Keratinocyte (primary cell): Measurements from ENCODE around the gene NPAS3. TPM values are rescaled to one million over a fixed set of nuclear protein-coding genes. Genes with fewer than 3 reads are reported as not detected.

Experiments
- DNase-seq: peaks from one replicate; pipeline ENCODE4 v3.0.0-alpha.2; 2011; ENCODE audit warnings: low read depth, missing footprints, low spot score
- FAIRE-seq: peaks from 2 replicates; lab custom pipeline; 2011; peaks lifted over from hg19 to GRCh38; lab: Jason Lieb, UNC
- H2AFZ ChIP-seq: 2 replicates; pipeline ENCODE4 v1.6.0; 2012; ENCODE audit warnings: low read length, control low read depth, inconsistent platforms; ENCODE audit not compliant: control insufficient read depth
- H3K27ac ChIP-seq: 2 replicates; pipeline ENCODE4 v1.5.1; 2011; ENCODE audit warnings: low read length; ENCODE audit not compliant: control insufficient read depth, insufficient read depth
- H3K27me3 ChIP-seq: 3 replicates; pipeline ENCODE4 v1.6.0; 2011; ENCODE audit warnings: low read length; ENCODE audit not compliant: control insufficient read depth, insufficient read depth; ENCODE audit errors: extremely low read depth
- H3K36me3 ChIP-seq, 2 experiments: 2 replicates in 1 of 2; 3 replicates in 1 of 2; pipeline ENCODE4 v1.5.1; 2011; ENCODE audit warnings: low read length in 2 of 2, mild to moderate bottlenecking in 1 of 2; ENCODE audit not compliant: control insufficient read depth in 2 of 2, insufficient read depth in 2 of 2; ENCODE audit errors: extremely low read depth in 1 of 2
- H3K4me1 ChIP-seq: 3 replicates; pipeline ENCODE4 v1.5.1; 2011; ENCODE audit warnings: low read length; ENCODE audit not compliant: control insufficient read depth, insufficient read depth; ENCODE audit errors: extremely low read depth
- H3K4me2 ChIP-seq: 3 replicates; pipeline ENCODE4 v1.6.0; 2011; ENCODE audit warnings: low read depth, low read length; ENCODE audit not compliant: control insufficient read depth, insufficient read depth; ENCODE audit errors: extremely low read depth
- H3K4me3 ChIP-seq, 3 experiments: fragments of 200-600 bp in 1 of 3; sonication (generic) in 1 of 3; 2 replicates in 2 of 3; 3 replicates in 1 of 3; pipeline ENCODE4 v1.5.1; 2011 to 2016; ENCODE audit warnings: low read length in 3 of 3, mild to moderate bottlenecking in 3 of 3, control low read depth in 2 of 3, inconsistent platforms in 1 of 3, low read depth in 1 of 3, mixed read lengths in 1 of 3, mixed run types in 1 of 3, moderate library complexity in 1 of 3; ENCODE audit not compliant: control insufficient read depth in 2 of 3, insufficient read depth in 2 of 3; ENCODE audit errors: extremely low read depth in 1 of 3
- H3K79me2 ChIP-seq: 2 replicates; pipeline ENCODE4 v1.6.0; 2012; ENCODE audit warnings: low read length; ENCODE audit not compliant: control insufficient read depth, insufficient read depth
- H3K9ac ChIP-seq: 3 replicates; pipeline ENCODE4 v1.6.0; 2011; ENCODE audit warnings: low read length; ENCODE audit not compliant: control insufficient read depth, insufficient read depth; ENCODE audit errors: extremely low read depth
- H3K9me1 ChIP-seq: 3 replicates; pipeline ENCODE4 v1.6.0; 2011; ENCODE audit warnings: low read length; ENCODE audit not compliant: control insufficient read depth, insufficient read depth; ENCODE audit errors: extremely low read depth
- H3K9me3 ChIP-seq: 2 replicates; pipeline ENCODE4 v1.5.1; 2012; ENCODE audit warnings: low read depth, low read length; ENCODE audit not compliant: control insufficient read depth
- H4K20me1 ChIP-seq: 3 replicates; pipeline ENCODE4 v1.6.0; 2011; ENCODE audit warnings: low read length; ENCODE audit not compliant: control insufficient read depth, insufficient read depth; ENCODE audit errors: extremely low read depth
- CTCF ChIP-seq, 3 experiments: IDR thresholded peaks in 1 of 3; conservative IDR thresholded peaks in 1 of 3; optimal IDR thresholded peaks in 1 of 3; 2 replicates in 2 of 3; 3 replicates in 1 of 3; pipeline versions ENCODE3 to v1.5.1; 2011; ENCODE audit warnings: low read length in 3 of 3, mild to moderate bottlenecking in 3 of 3, moderate library complexity in 2 of 3, control low read depth in 1 of 3, inconsistent platforms in 1 of 3; ENCODE audit not compliant: insufficient read depth in 2 of 3; ENCODE audit errors: extremely low read depth in 1 of 3
- EZH2 ChIP-seq: IDR thresholded peaks from one replicate; pipeline ENCODE4 v1.6.1; 2012; ENCODE audit warnings: inconsistent platforms, mild to moderate bottlenecking, low read length, moderate library complexity
- dilution Hi-C: fragments of 300-500 bp; cut with MboI; formaldehyde crosslinking; loops from one replicate; pipeline ENCODE4 v1.7.0; 2020; ENCODE audit warnings: low sequenced_read_pairs; ENCODE audit not compliant: extremely low pct_ligation_motif_present
- polyA plus RNA-seq, 5 experiments: library from polyadenylated mRNA; depleted of rRNA in 3 of 5; stranded (reverse) in 3 of 5; stranded (forward) in 1 of 5; unstranded in 1 of 5; fragments of >200 nt; gene quantifications; 1 replicate in 1 of 5; 2 replicates in 3 of 5; 3 replicates in 1 of 5; pipeline versions ENCODE4 v1.2.1 to v1.2.3, GENCODE V29; 2011 to 2012; ENCODE audit warnings: missing spikeins in 2 of 5, low read depth in 1 of 5, low replicate concordance in 1 of 5

Gene NPAS3
- polyA plus RNA-seq, 1 donor (not counting 4 experiments of a cell fraction or from before 2014, with no cell fraction given): 0.07 TPM

- H3K9ac ChIP-seq: no peak overlapping the region
- TF ChIP-seq EZH2 (no peak), CTCF (optimal IDR thresholded peaks at IDR 0.05 in 1 of 3, IDR thresholded peaks at IDR 0.05 in 1 of 3, conservative IDR thresholded peaks at IDR 0.05 in 1 of 3; ENCODE audit: extremely low read depth in 1 of 3, insufficient read depth in 2 of 3, low read length in 3 of 3) (no peak)
- no peaks in the 10 kb centered on the region for H4K20me1 ChIP-seq
- no peaks in the 10 kb centered on the region for H3K36me3 ChIP-seq
- H3K4me2 ChIP-seq: no peak overlapping the region
- FAIRE-seq (no peak), DNase-seq (no peak)
- H3K27me3 ChIP-seq: no peaks in the 10 kb centered on the region
- no peak overlapping the region for H3K27ac ChIP-seq
- dilution Hi-C loops: loop anchor here (25.0 kb wide), 1 partner anchor 1205 kb away; no protein-coding TSS in a partner anchor
- no peaks in the 10 kb centered on the region for H3K9me3 ChIP-seq
- peaks cover 15% of the 10 kb centered on the region for H3K4me1 ChIP-seq
- H3K9me1 ChIP-seq: no peaks in the 10 kb centered on the region
- no peak overlapping the region for H3K4me3 ChIP-seq
- H2AFZ ChIP-seq: no peak overlapping the region
- H3K79me2 ChIP-seq: no peaks in the 10 kb centered on the region
Measured at GRCh38 chr14:33792009-33792719, 853.5 kb downstream of the NPAS3 start.

- peaks cover 15% of the 10 kb centered on the region for H3K4me1 ChIP-seq
- no peaks in the 10 kb centered on the region for H3K36me3 ChIP-seq
- DNase-seq (no peak), FAIRE-seq (peak; percentile 82)
- peak overlapping the region; percentile 53 for H2AFZ ChIP-seq
- H3K4me2 ChIP-seq: peak overlapping the region; percentile 78
- TF ChIP-seq EZH2: no peak
- TF ChIP-seq CTCF (optimal IDR thresholded peaks at IDR 0.05 in 1 of 3, IDR thresholded peaks at IDR 0.05 in 1 of 3, conservative IDR thresholded peaks at IDR 0.05 in 1 of 3; ENCODE audit: extremely low read depth in 1 of 3, insufficient read depth in 2 of 3, low read length in 3 of 3): peak; percentile 84 to 97 (median 92)
- H3K9ac ChIP-seq: no peak overlapping the region
- no peaks in the 10 kb centered on the region for H3K27me3 ChIP-seq
- H3K27ac ChIP-seq: no peak overlapping the region
- dilution Hi-C loops: loop anchor here (25.0 kb wide), 1 partner anchor 1206 kb away; no protein-coding TSS in a partner anchor
- H3K9me3 ChIP-seq: no peaks in the 10 kb centered on the region
- H4K20me1 ChIP-seq: no peaks in the 10 kb centered on the region
- no peaks in the 10 kb centered on the region for H3K79me2 ChIP-seq
- peak overlapping the region in 2 of 3 experiments; percentile 14 to 16 for H3K4me3 ChIP-seq
- no peaks in the 10 kb centered on the region for H3K9me1 ChIP-seq
Measured at GRCh38 chr14:33792720-33793368, 854.2 kb downstream of the NPAS3 start.
